ENCODE results near the gene DACT2.

GRCh38 chr6:168289571-168289962 lies 30.0 kb downstream of the DACT2 start:
- TF ChIP-seq CTCF (IDR thresholded peaks at IDR 0.05; ENCODE audit: borderline replicate concordance, extremely low read depth, low read length, poor library complexity, severe bottlenecking) (no peak), EZH2 (IDR thresholded peaks at IDR 0.05; ENCODE audit: borderline replicate concordance, low read depth, low read length, severe bottlenecking) (no peak)
